Left cardiac atrium (tissue), 4 donors: ENCODE data around the gene ASCC1. TPM values are rescaled to one million over a fixed set of nuclear protein-coding genes. Genes with fewer than 3 reads are reported as not detected.

Experiments
- ATAC-seq, 2 donors: fragments of 200-7000 bp; cut with Tn5 transposase; one replicate each; pipeline ENCODE4 v1.9.1; 2020; ENCODE audit warnings: mild to moderate bottlenecking in 2 of 2, moderate library complexity in 2 of 2
- DNase-seq: peaks from one replicate; pipeline ENCODE4 v3.0.0-alpha.2; 2020
- intact Hi-C, 2 donors: fragments of 100-400 bp; cut with DNase I; formaldehyde crosslinking; loops; one replicate each; pipeline versions ENCODE4 v1.14.1 to v1.15.1; 2022 to 2023
- total RNA-seq, 2 donors: library from RNA; stranded (reverse); fragmentation: NEBNext Ultra II Directional; extraction: Animal tissue kit (Norgen Biotek cat#: 25700); gene quantifications; one replicate each; pipeline ENCODE4 v1.2.1, GENCODE V29; 2021
- donor health status: DM: no; HTN: yes; CAD: no.
- donor health status: DM: no; HTN: yes; CAD: no; lungs with severe emphysema.
- donor health status: DM: yes; HTN: yes; CAD: no.
- donor health status: Dilated cardiomyopathy.

Gene ASCC1
- total RNA-seq, 2 donors from 2014 or later, result 25.2 to 28.1 TPM

DNA sequence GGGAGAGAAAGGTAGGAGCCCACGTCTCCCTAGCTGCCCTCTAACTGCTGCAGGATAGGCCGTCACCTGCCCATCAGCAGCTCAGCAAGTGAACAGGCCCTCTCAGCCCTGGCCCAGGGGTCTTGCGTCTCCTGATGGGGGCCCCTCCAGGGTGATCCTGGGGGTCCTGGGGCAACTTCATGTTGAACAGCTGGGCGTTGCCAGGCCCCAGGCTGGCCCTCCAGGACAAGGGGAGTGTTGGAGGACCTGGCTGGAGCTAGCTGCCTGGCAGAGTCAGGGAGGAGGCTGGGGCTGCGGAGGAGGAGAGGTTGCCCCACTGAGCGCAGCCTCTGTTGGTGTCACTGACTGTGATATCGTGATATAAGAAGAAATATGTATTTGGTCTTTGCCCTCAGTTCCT lies 162.4 kb downstream of the ASCC1 start:
- DNase-seq, result no peak
- intact Hi-C loops, result loop anchor here in 1 of 2 donors (10.0 kb wide), 1 partner anchor 281 kb away; no protein-coding TSS in a partner anchor
- no peak for ATAC-seq

- DNase-seq, result no peak
- intact Hi-C loops, result loop anchor here in 1 of 2 donors (10.0 kb wide), 1 partner anchor 284 kb away; no protein-coding TSS in a partner anchor
- peak; percentile 23 to 58 for ATAC-seq
Measured at GRCh38 chr10:72050873-72051272, 165.2 kb downstream of the ASCC1 start.

DNA sequence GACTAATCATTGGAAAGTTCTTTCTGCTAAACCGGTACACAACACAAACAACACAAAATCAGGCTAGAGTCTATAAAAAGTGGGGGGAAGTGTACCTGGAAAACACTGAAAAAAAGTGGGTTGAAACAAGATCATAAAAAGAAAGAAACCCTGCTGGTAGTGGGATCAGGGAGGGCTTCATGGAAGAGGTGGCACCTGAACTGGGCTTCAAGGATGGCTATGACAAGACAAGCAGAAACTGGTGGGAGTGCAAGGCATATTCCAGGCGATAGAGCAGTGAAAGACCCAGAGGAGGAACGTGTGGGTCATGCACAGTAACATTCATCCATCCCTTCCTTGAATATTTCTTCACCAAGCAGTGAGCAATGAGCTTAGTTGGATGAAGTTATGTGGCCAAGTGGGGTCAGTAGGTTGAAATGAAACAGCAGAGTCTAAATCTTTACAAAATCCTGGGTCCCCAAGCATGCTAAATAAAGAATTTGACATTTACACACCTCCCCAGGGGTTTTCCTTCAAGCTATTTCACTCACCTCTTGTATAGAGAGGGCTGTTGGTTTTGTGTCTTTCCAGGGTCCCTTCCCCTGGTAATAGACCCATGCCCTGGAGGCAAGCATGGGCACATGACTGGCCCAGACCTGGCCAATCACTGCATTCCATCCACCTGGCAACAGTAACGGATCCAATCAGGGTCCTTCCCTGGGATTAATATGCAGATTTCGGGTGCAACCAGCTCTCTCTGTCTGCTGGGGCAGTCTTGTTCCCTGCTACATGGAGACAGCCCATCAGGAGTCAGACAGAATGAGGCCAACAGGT lies 165.9 kb downstream of the ASCC1 start:
- peak in 1 of 2 donors; percentile 16 for ATAC-seq
- DNase-seq, result no peak
- intact Hi-C loops, result loop anchor here (2.0 to 10.0 kb wide), 4 partner anchors 98 to 285 kb away; no protein-coding TSS in a partner anchor

GRCh38 chr10:72049472-72049871 lies 166.6 kb downstream of the ASCC1 start:
- ATAC-seq (no peak), DNase-seq (no peak)
- intact Hi-C loops, result loop anchor here (2.0 to 5.0 kb wide), 3 partner anchors 97 to 173 kb away; no protein-coding TSS in a partner anchor

GRCh38 chr10:72048450-72049124 lies 167.5 kb downstream of the ASCC1 start:
- ATAC-seq (peak; percentile 85 to 87), DNase-seq (peak; percentile 91)
- intact Hi-C loops, result loop anchor here (1.0 to 5.0 kb wide), 4 partner anchors 92 to 174 kb away; no protein-coding TSS in a partner anchor

Other genes starting within 250 kb of the ASCC1 start
- gene SPOCK2, start 127.7 kb downstream of the ASCC1 start, total RNA-seq, result 1 to 10 TPM; 8.1 to 9.8 TPM
- gene ANAPC16, start 264 bp downstream of the ASCC1 start, total RNA-seq, result 100 to 1,000 TPM; 155 to 168 TPM
- 100 to 1,000 TPM in 1 of 2 donors, 10 to 100 TPM in 1; 88.8 to 112 TPM for gene DDIT4, start 57.6 kb upstream of the ASCC1 start, total RNA-seq
- gene DNAJB12, start 138.6 kb upstream of the ASCC1 start, total RNA-seq, result 10 to 100 TPM; 25.8 to 33.4 TPM